ENCODE results near the gene ZNF275.

GRCh38 chrX:153339662-153340061, 5.7 kb downstream of the ZNF275 start:
- TF ChIP-seq CTCF (conservative IDR thresholded peaks at IDR 0.05; ENCODE audit: low read depth, low read length) = no peak
- TF ChIP-seq EZH2 (IDR thresholded peaks at IDR 0.05; ENCODE audit: borderline replicate concordance, low read depth, low read length, poor library complexity, severe bottlenecking) = no peak
